Left lung (tissue), 10 donors: ENCODE measurements around the gene GOLT1A. TPM values are rescaled to one million over a fixed set of nuclear protein-coding genes. Genes with fewer than 3 reads are reported as not detected.

Experiments used
- ATAC-seq: fragments of 200-7000 bp; cut with Tn5 transposase; one replicate; pipeline ENCODE4 v1.9.1; 2020; ENCODE audit warnings: moderate library complexity
- DNase-seq, 4 donors: peaks; one replicate each; pipeline ENCODE4 v3.0.0-alpha.2; 2013 to 2020
- H3K27ac ChIP-seq, 2 donors: fragments of 200-600 bp; sonication (generic) in 1 of 2; one replicate each; pipeline versions ENCODE4 v1.5.0 to v1.8.0; 2020 to 2021
- H3K27me3 ChIP-seq, 2 donors: fragments of 200-600 bp; sonication (generic) in 1 of 2; one replicate each; pipeline versions ENCODE4 v1.5.0 to v1.8.0; 2020 to 2021
- H3K36me3 ChIP-seq, 2 donors: fragments of 200-600 bp; sonication (generic) in 1 of 2; one replicate each; pipeline versions ENCODE4 v1.5.0 to v1.8.0; 2020 to 2021
- H3K4me1 ChIP-seq, 2 donors: fragments of 200-600 bp; one replicate each; pipeline ENCODE4 v1.8.0; 2021
- H3K4me3 ChIP-seq, 2 donors: fragments of 200-600 bp; sonication (generic) in 1 of 2; one replicate each; pipeline versions ENCODE4 v1.5.0 to v1.8.0; 2020 to 2021; ENCODE audit warnings: mild to moderate bottlenecking in 1 of 2
- H3K9me3 ChIP-seq, 2 donors: fragments of 200-600 bp; sonication (generic) in 1 of 2; one replicate each; pipeline versions ENCODE4 v1.5.0 to v1.8.0; 2020 to 2021
- intact Hi-C, 2 donors: fragments of 100-400 bp; cut with DNase I; formaldehyde crosslinking; loops; one replicate each; pipeline versions ENCODE4 v1.11.2 to v1.14.2; 2022
- polyA plus RNA-seq, 6 donors: library from polyadenylated mRNA; unstranded; fragments of 120-200 nt; gene quantifications; one replicate each; pipeline ENCODE4 v1.2.1, GENCODE V29; 2013; ENCODE audit not compliant: insufficient read length in 6 of 6
- total RNA-seq, 2 donors: library from RNA; stranded (reverse); fragmentation: NEBNext Ultra II Directional; extraction: Animal tissue kit (Norgen Biotek cat#: 25700); gene quantifications; one replicate each; pipeline ENCODE4 v1.2.1, GENCODE V29; 2021
- TF ChIP-seq, protein P1 (sequence below), 2 donors: fragments of 200-600 bp; sonication (generic) in 1 of 2; IDR thresholded peaks; one replicate each; pipeline versions ENCODE4 v1.5.0 to v1.8.0; 2021; ENCODE audit warnings: antibody characterized with exemption in 2 of 2
- donor health status: DM: no; HTN: yes; CAD: no.
- donor health status: DM: no; HTN: no; CAD: no.

GOLT1A gene
- total and polyA plus RNA-seq, 8 donors, result 4.4 to 22.6 (median 9.2) TPM

DNA sequence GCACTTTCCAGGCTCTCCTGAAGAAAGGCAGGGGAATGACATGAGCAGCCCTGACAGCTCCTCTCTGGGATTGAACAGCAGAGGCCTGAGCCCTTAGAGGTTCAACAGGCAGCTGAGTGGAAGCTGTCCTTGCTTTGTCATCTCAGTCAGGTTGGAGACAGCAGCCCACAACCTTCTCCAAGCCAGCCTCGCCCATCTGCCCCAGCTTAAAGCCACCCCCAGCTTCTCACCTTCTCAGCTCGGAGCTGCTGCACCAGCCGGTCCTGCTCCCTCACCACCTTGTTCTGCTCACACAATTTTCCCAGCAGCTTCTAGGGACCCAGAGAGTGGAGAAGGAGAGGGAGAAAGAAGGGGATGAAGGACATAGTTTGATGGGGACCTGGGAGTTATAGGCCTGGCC, 35.2 kb upstream of the GOLT1A start:
- H3K4me3 ChIP-seq, result no peak overlapping the region
- H3K36me3 ChIP-seq, result no peaks in the 10 kb centered on the region
- no peak for ATAC-seq
- no peak for DNase-seq
- intact Hi-C loops, result no loop called here
- TF ChIP-seq, protein P1, sequence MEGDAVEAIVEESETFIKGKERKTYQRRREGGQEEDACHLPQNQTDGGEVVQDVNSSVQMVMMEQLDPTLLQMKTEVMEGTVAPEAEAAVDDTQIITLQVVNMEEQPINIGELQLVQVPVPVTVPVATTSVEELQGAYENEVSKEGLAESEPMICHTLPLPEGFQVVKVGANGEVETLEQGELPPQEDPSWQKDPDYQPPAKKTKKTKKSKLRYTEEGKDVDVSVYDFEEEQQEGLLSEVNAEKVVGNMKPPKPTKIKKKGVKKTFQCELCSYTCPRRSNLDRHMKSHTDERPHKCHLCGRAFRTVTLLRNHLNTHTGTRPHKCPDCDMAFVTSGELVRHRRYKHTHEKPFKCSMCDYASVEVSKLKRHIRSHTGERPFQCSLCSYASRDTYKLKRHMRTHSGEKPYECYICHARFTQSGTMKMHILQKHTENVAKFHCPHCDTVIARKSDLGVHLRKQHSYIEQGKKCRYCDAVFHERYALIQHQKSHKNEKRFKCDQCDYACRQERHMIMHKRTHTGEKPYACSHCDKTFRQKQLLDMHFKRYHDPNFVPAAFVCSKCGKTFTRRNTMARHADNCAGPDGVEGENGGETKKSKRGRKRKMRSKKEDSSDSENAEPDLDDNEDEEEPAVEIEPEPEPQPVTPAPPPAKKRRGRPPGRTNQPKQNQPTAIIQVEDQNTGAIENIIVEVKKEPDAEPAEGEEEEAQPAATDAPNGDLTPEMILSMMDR (IDR thresholded peaks at IDR 0.05), result no peak
- H3K4me1 ChIP-seq, result no peaks in the 10 kb centered on the region
- H3K27ac ChIP-seq, result no peak overlapping the region
- no peaks in the 10 kb centered on the region for H3K27me3 ChIP-seq
- no peaks in the 10 kb centered on the region for H3K9me3 ChIP-seq

DNA sequence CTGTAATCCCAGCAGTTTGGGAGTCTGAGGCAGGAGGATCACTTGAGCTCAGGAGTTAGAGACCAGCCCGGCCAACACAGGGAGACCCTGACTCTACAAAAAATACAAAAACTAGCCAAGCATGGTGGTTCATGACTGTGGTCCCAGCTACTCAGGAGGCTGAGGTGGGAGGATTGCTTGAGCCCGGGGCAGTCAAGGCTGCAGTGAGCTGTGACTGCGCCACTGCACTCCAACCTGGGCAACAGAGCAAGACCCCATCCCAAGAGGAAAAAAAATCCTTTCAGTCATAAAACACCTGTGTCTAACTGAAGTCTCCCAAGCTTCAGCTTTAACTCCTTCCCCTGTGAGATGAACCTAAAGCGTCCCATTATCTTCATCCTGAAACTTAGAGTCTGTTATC, 33.1 kb upstream of the GOLT1A start:
- no peaks in the 10 kb centered on the region for H3K27me3 ChIP-seq
- H3K4me1 ChIP-seq, result no peaks in the 10 kb centered on the region
- no peak overlapping the region for H3K4me3 ChIP-seq
- ATAC-seq, result no peak
- DNase-seq, result no peak
- TF ChIP-seq, protein P1 (IDR thresholded peaks at IDR 0.05), result no peak
- intact Hi-C loops, result no loop called here
- no peaks in the 10 kb centered on the region for H3K36me3 ChIP-seq
- no peaks in the 10 kb centered on the region for H3K9me3 ChIP-seq
- H3K27ac ChIP-seq, result no peak overlapping the region

DNA sequence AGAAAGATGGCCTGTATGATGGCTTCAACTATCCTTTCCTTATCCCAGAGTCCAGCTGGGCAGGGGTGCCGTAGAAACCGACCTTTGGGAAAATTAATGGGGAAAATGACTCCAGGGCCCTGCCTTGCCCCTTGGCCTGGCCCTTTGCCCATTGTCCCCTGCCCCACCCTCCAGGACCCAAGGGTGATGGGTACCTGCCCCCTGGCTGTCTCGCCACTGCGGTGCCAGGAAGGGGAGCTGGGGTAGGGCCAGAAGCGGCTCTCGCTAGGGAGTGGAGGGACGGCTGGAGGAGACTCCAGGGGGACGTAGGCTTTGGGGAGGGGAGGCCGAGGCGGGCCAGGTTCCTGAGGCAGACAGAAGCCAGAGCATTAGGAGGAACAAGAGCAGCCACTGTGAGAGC, 29.1 kb upstream of the GOLT1A start:
- Histone ChIP-seq H3K9me3 (no peaks in the 10 kb centered on the region), H3K27me3 (no peaks in the 10 kb centered on the region), H3K36me3 (no peaks in the 10 kb centered on the region), H3K4me1 (no peaks in the 10 kb centered on the region), H3K4me3 (no peak overlapping the region), H3K27ac (no peak overlapping the region)
- ATAC-seq (no peak), DNase-seq (no peak)
- intact Hi-C loops, result no loop called here
- TF ChIP-seq, protein P1 (IDR thresholded peaks at IDR 0.05), result no peak

DNA sequence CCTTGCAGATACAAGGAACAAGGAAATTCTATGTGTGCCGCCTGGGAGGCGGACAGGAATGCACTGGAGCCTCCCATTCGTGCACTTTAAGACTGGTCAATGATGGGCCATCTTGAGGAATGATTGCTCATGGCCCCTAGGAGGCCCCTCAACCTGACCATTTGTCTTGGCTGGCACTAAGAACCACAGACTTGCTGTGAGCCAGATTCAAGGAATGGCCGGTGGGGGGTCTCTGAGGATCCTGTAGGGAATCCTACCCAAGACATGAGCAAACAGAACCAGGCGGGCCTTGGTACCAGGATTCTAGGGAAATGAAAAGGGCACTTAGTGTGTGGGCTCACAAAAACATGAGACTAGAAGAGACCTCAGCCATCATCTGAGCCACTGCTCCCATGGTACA, 28.1 kb upstream of the GOLT1A start:
- DNase-seq (no peak), ATAC-seq (no peak)
- no peaks in the 10 kb centered on the region for H3K4me1 ChIP-seq
- intact Hi-C loops, result no loop called here
- no peak overlapping the region for H3K4me3 ChIP-seq
- H3K36me3 ChIP-seq, result no peaks in the 10 kb centered on the region
- no peaks in the 10 kb centered on the region for H3K9me3 ChIP-seq
- H3K27ac ChIP-seq, result no peak overlapping the region
- no peaks in the 10 kb centered on the region for H3K27me3 ChIP-seq
- TF ChIP-seq, protein P1 (IDR thresholded peaks at IDR 0.05), result no peak

DNA sequence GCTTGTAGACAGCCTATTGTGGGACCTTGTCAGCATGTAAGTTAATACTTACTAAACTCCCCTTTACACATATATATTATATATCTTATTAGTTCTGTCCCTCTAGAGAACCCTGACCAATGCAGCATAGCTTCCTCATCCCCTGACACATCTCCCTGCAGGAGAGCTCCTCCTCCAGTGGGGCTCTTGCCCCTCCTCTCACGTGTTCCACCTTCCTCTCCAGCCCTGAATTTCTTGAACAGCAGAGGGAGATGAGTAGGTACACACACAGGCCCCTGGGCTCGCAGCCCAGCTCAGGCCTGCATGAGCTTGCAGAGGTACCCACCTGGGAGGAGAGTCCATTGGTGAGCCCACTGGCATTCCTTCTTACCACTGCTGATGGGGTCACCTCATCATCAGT, 27.3 kb upstream of the GOLT1A start:
- H3K4me3 ChIP-seq, result no peak overlapping the region
- no peaks in the 10 kb centered on the region for H3K27me3 ChIP-seq
- no peak overlapping the region for H3K27ac ChIP-seq
- no peaks in the 10 kb centered on the region for H3K9me3 ChIP-seq
- ATAC-seq (no peak), DNase-seq (no peak)
- H3K36me3 ChIP-seq, result no peaks in the 10 kb centered on the region
- TF ChIP-seq, protein P1 (IDR thresholded peaks at IDR 0.05), result no peak
- H3K4me1 ChIP-seq, result no peaks in the 10 kb centered on the region
- intact Hi-C loops, result no loop called here
